Lower lobe of right lung (tissue), 2 donors: Measurements from ENCODE around the gene ASF1A. TPM values are rescaled to one million over a fixed set of nuclear protein-coding genes. Genes with fewer than 3 reads are reported as not detected.

Experiments
- ATAC-seq, 2 donors: fragments of 200-7000 bp; cut with Tn5 transposase; one replicate each; pipeline ENCODE4 v1.9.1; 2020 to 2022; ENCODE audit warnings: mild to moderate bottlenecking in 2 of 2, moderate library complexity in 2 of 2
- DNase-seq: peaks from one replicate; pipeline ENCODE4 v3.0.0-alpha.2; 2020
- H3K27ac ChIP-seq: fragments of 200-600 bp; one replicate; pipeline ENCODE4 v1.8.0; 2022
- H3K27me3 ChIP-seq: fragments of 200-600 bp; one replicate; pipeline ENCODE4 v1.8.0; 2022; ENCODE audit warnings: low read depth
- H3K36me3 ChIP-seq: fragments of 200-600 bp; one replicate; pipeline ENCODE4 v1.8.0; 2022; ENCODE audit warnings: mild to moderate bottlenecking
- H3K4me1 ChIP-seq: fragments of 200-600 bp; one replicate; pipeline ENCODE4 v1.8.0; 2022
- H3K4me3 ChIP-seq: fragments of 200-600 bp; one replicate; pipeline ENCODE4 v1.8.0; 2022; ENCODE audit warnings: mild to moderate bottlenecking
- H3K9me3 ChIP-seq: fragments of 200-600 bp; one replicate; pipeline ENCODE4 v1.8.0; 2022
- intact Hi-C: fragments of 100-400 bp; cut with DNase I; formaldehyde crosslinking; loops from one replicate; pipeline ENCODE4 v1.11.0; 2022
- total RNA-seq: library from RNA; stranded (reverse); fragmentation: NEBNext Ultra II Directional; extraction: Animal tissue kit (Norgen Biotek cat#: 25700); gene quantifications from one replicate; pipeline ENCODE4 v1.2.1, GENCODE V29; 2021
- TF ChIP-seq, protein P1 (sequence below): fragments of 200-600 bp; IDR thresholded peaks from one replicate; pipeline ENCODE4 v1.8.0; 2022; ENCODE audit warnings: antibody characterized with exemption, mild to moderate bottlenecking
- donor health status: DM: no; HTN: yes; CAD: no; lungs with severe emphysema.

ASF1A gene
- total RNA-seq, 1 donor from 2014 or later = 25.9 TPM

DNA sequence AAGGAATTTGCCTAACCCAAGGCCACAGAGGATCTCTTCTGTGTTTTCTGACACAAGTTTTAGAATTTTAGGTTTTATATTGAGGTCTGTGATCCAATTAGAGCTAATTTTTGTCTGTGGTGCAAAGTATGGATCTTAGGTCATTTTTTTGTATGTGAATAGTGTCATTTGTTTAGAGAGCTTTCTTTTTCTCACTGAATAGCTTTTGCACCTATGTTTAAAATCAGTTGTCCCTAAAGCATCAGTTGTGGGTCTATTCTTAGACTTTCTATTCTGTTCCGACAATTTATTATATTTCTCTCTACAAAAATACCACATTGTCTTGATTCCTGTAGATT, 41.3 kb downstream of the ASF1A start:
- DNase-seq = no peak
- H3K36me3 ChIP-seq = peaks cover 13% of the 10 kb centered on the region
- no peaks in the 10 kb centered on the region for H3K9me3 ChIP-seq
- peak overlapping the region; percentile 95 for H3K27ac ChIP-seq
- peak overlapping the region; percentile 83 for H3K4me3 ChIP-seq
- peaks cover 10% of the 10 kb centered on the region for H3K4me1 ChIP-seq
- intact Hi-C loops = no loop called here
- TF ChIP-seq, protein P1, sequence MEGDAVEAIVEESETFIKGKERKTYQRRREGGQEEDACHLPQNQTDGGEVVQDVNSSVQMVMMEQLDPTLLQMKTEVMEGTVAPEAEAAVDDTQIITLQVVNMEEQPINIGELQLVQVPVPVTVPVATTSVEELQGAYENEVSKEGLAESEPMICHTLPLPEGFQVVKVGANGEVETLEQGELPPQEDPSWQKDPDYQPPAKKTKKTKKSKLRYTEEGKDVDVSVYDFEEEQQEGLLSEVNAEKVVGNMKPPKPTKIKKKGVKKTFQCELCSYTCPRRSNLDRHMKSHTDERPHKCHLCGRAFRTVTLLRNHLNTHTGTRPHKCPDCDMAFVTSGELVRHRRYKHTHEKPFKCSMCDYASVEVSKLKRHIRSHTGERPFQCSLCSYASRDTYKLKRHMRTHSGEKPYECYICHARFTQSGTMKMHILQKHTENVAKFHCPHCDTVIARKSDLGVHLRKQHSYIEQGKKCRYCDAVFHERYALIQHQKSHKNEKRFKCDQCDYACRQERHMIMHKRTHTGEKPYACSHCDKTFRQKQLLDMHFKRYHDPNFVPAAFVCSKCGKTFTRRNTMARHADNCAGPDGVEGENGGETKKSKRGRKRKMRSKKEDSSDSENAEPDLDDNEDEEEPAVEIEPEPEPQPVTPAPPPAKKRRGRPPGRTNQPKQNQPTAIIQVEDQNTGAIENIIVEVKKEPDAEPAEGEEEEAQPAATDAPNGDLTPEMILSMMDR = no peak
- no peak for ATAC-seq
- no peaks in the 10 kb centered on the region for H3K27me3 ChIP-seq

DNA sequence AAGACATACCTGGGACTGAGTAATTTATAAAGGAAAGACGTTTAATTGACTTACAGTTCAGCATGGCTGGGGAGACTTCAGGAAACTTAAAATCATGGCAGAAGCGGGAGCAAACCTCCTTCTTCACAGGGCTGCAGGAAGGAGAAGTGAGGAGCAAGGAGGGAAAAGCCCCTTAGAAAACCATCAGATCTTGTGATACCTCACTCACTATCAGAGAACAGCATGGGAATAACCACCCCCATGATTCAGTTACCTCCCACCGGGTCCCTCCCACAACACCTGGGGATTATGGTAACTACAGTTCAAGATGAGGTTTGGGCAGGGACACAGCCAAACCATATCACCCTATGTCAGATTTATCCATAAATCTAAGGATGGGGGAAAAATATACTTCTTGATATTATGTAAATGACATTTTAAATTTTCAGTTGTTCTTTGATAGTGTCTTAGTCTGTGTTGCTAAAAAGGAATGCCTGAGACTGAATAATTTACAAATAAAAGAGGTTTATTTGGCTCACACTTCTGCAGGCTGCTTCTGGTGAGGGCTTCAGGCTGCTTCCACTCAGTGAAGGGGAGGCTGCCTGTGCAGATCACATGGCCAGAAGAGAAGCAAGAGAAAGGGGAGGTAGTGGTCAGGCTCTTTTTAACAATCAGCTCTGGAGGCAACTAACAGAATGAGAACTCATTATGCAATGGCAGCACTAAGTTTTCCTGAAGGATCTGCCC, 42.2 kb downstream of the ASF1A start:
- TF ChIP-seq, protein P1 = no peak
- intact Hi-C loops = no loop called here
- Histone ChIP-seq H3K27ac (no peak overlapping the region), H3K27me3 (no peaks in the 10 kb centered on the region), H3K36me3 (peaks cover 4% of the 10 kb centered on the region), H3K4me1 (peaks cover 10% of the 10 kb centered on the region), H3K4me3 (no peak overlapping the region), H3K9me3 (no peaks in the 10 kb centered on the region)
- no peak for DNase-seq
- no peak for ATAC-seq

DNA sequence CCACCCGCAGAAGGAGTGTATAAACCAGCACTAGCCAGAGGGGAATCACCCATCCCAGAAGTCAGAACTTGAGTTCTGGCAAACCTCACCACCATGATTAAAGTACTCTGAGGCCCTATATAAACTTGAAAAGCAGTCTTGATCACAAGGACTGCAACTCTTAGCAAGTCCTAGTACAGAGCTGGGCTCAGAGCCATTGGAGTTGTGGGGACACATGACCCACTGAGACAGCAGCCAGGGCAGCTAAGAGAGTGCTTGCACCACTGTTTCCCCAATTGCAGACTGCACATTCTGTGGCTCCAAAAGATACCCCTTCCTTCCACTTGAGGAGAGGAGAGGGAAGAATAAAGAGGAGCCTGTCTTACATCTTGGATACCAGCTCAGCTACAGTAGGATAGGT, 45.7 kb downstream of the ASF1A start:
- H3K27me3 ChIP-seq = no peaks in the 10 kb centered on the region
- intact Hi-C loops = no loop called here
- no peaks in the 10 kb centered on the region for H3K9me3 ChIP-seq
- ATAC-seq (no peak), DNase-seq (no peak)
- H3K36me3 ChIP-seq = no peaks in the 10 kb centered on the region
- no peak overlapping the region for H3K4me3 ChIP-seq
- H3K4me1 ChIP-seq = no peaks in the 10 kb centered on the region
- H3K27ac ChIP-seq = no peak overlapping the region
- TF ChIP-seq, protein P1 = no peak

DNA sequence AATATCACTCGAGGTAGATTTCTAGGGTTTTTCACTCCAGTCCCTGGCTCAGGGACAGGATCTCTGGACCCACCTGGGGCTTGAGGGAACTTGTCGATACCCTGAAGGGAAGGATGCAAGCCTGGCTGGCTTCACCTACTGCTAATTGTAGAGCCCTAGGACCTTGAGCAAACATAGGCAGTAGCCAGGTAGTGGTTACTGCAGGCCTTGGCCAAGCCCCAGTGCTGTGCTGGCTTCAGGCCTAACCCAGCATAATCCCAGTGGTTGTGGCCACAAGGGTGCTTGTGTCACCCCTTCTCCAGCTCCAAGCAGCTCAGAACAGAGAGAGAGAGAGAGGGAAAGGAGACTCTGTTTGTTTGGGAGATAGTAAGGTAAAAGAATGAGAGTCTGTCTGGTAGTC, 46.8 kb downstream of the ASF1A start:
- intact Hi-C loops = no loop called here
- H3K4me3 ChIP-seq = no peak overlapping the region
- peaks cover 5% of the 10 kb centered on the region for H3K9me3 ChIP-seq
- H3K36me3 ChIP-seq = no peaks in the 10 kb centered on the region
- TF ChIP-seq, protein P1 = no peak
- H3K4me1 ChIP-seq = no peaks in the 10 kb centered on the region
- H3K27me3 ChIP-seq = no peaks in the 10 kb centered on the region
- peak; percentile 26 to 57 for ATAC-seq
- no peak for DNase-seq
- H3K27ac ChIP-seq = no peak overlapping the region

DNA sequence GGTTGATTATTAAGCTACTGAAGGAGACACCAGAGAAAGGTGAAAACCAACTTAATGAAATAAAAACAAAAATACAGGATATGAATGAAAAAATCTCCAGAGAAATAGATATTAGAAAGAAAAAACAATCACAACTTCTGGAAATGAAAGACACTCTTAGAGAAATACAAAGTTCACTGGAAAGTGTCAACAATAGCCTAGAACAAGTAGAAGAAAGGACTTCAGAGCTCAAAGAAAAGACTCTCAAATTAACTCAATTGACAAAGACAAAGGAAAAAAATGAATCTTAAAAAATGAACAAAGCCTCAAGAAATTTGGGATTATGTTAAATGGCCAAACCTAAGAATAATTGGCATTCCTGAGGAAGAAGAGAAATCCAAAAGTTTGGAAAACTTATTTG, 51.3 kb downstream of the ASF1A start:
- H3K27ac ChIP-seq = no peak overlapping the region
- H3K36me3 ChIP-seq = no peaks in the 10 kb centered on the region
- H3K9me3 ChIP-seq = peaks cover 5% of the 10 kb centered on the region
- no peaks in the 10 kb centered on the region for H3K27me3 ChIP-seq
- ATAC-seq = no peak
- TF ChIP-seq, protein P1 = no peak
- intact Hi-C loops = no loop called here
- no peaks in the 10 kb centered on the region for H3K4me1 ChIP-seq
- H3K4me3 ChIP-seq = no peak overlapping the region
- no peak for DNase-seq
